ENCODE results near the gene PDCD10.

- TF ChIP-seq, protein P1, sequence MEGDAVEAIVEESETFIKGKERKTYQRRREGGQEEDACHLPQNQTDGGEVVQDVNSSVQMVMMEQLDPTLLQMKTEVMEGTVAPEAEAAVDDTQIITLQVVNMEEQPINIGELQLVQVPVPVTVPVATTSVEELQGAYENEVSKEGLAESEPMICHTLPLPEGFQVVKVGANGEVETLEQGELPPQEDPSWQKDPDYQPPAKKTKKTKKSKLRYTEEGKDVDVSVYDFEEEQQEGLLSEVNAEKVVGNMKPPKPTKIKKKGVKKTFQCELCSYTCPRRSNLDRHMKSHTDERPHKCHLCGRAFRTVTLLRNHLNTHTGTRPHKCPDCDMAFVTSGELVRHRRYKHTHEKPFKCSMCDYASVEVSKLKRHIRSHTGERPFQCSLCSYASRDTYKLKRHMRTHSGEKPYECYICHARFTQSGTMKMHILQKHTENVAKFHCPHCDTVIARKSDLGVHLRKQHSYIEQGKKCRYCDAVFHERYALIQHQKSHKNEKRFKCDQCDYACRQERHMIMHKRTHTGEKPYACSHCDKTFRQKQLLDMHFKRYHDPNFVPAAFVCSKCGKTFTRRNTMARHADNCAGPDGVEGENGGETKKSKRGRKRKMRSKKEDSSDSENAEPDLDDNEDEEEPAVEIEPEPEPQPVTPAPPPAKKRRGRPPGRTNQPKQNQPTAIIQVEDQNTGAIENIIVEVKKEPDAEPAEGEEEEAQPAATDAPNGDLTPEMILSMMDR (IDR thresholded peaks at IDR 0.05; ENCODE audit: low read depth, low read length): no peak
- TF ChIP-seq POLR2A (IDR thresholded peaks at IDR 0.05; ENCODE audit: extremely low read depth, insufficient read length) (no peak), MYC (IDR thresholded peaks at IDR 0.05; ENCODE audit: low read depth, low read length) (no peak)
- TF ChIP-seq, protein P2, sequence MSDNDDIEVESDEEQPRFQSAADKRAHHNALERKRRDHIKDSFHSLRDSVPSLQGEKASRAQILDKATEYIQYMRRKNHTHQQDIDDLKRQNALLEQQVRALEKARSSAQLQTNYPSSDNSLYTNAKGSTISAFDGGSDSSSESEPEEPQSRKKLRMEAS (IDR thresholded peaks at IDR 0.05; ENCODE audit: low read depth, low read length): no peak
These were observed 15.0 kb upstream of the PDCD10 start for GRCh38 chr3:167749728-167750127.

Measured in NB4 (cell line).